A549 (cell line): ENCODE measurements around the gene CPS1.

Source experiments
- ZNF302 ChIP-seq: fragments of 250-450 bp; sonication (Bioruptor Pico); IDR thresholded peaks from 2 replicates; pipeline ENCODE4 v1.9.0; 2021; ENCODE audit warnings: inconsistent platforms, mild to moderate bottlenecking, moderate library complexity
- TF ChIP-seq, protein P1 (sequence below): fragments of >200 bp; sonication (Bioruptor Twin); formaldehyde crosslinking; IDR thresholded peaks from 3 replicates; pipeline ENCODE4 v1.5.1; 2016

DNA sequence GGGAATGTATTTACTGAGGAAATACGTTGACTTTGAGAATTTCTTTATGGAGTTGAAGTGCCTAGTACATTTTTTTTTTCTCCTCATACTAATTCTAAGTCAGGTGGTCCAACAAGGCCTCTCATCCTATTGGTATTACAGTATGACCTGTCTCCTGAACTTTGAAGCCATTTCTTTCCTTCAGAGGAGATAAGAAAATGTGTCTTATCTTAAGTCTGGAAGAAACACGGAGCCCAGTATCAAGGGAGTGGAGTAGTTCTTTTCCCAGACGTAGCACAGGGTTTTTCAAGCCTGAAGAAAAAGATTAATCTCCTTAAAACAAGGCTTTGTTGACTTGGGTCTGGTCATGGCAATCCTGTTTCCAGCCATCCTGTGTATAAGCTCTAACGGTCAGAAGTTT is 11.6 kb upstream of the CPS1 start:
- TF ChIP-seq, protein P1, sequence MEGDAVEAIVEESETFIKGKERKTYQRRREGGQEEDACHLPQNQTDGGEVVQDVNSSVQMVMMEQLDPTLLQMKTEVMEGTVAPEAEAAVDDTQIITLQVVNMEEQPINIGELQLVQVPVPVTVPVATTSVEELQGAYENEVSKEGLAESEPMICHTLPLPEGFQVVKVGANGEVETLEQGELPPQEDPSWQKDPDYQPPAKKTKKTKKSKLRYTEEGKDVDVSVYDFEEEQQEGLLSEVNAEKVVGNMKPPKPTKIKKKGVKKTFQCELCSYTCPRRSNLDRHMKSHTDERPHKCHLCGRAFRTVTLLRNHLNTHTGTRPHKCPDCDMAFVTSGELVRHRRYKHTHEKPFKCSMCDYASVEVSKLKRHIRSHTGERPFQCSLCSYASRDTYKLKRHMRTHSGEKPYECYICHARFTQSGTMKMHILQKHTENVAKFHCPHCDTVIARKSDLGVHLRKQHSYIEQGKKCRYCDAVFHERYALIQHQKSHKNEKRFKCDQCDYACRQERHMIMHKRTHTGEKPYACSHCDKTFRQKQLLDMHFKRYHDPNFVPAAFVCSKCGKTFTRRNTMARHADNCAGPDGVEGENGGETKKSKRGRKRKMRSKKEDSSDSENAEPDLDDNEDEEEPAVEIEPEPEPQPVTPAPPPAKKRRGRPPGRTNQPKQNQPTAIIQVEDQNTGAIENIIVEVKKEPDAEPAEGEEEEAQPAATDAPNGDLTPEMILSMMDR = no peak
- TF ChIP-seq ZNF302 = no peak
